Loucy (cell line): ENCODE measurements around the gene ANKRD13C.

Experiments used
- EZH2phosphoT487 ChIP-seq: fragments of 200-600 bp; IDR thresholded peaks from 2 replicates; pipeline ENCODE4 v1.6.1; 2018; ENCODE audit warnings: antibody characterized with exemption, mild to moderate bottlenecking, moderate library complexity, borderline replicate concordance
- TF ChIP-seq, protein P1 (sequence below): fragments of 200-600 bp; sonication (generic); conservative IDR thresholded peaks from 2 replicates; pipeline ENCODE4 v1.5.1; 2014; ENCODE audit warnings: mild to moderate bottlenecking, antibody characterized with exemption, low read length

DNA sequence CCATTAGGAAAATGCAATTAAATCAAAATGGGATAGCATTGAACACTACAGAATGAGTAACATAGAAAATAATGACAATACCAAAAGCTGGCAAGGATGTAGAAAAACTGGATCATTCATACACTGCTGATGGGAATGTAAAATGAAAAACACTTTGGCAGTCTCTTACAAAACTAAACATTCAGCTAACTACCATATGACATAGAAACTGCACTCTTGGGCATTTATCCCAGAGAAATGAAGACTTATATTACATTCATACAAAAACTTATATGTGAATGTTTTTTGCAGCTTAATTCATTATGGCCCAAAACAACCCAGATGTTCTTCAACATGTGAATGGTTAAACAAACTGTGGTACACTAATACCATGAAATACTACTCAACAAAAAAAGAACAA is 66.4 kb downstream of the ANKRD13C start:
- TF ChIP-seq, protein P1, sequence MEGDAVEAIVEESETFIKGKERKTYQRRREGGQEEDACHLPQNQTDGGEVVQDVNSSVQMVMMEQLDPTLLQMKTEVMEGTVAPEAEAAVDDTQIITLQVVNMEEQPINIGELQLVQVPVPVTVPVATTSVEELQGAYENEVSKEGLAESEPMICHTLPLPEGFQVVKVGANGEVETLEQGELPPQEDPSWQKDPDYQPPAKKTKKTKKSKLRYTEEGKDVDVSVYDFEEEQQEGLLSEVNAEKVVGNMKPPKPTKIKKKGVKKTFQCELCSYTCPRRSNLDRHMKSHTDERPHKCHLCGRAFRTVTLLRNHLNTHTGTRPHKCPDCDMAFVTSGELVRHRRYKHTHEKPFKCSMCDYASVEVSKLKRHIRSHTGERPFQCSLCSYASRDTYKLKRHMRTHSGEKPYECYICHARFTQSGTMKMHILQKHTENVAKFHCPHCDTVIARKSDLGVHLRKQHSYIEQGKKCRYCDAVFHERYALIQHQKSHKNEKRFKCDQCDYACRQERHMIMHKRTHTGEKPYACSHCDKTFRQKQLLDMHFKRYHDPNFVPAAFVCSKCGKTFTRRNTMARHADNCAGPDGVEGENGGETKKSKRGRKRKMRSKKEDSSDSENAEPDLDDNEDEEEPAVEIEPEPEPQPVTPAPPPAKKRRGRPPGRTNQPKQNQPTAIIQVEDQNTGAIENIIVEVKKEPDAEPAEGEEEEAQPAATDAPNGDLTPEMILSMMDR: no peak
- no peak for TF ChIP-seq EZH2phosphoT487
